Measurements from ENCODE around the gene CHADL.
"Not testable (repeated sequence)": the region's sequence is repeated elsewhere in the genome, so short reads cannot be mapped to it uniquely, and the experiment has no call there.

The CHADL gene

GRCh38 chr22:41262250-41262765 lies 21.6 kb upstream of the CHADL start:
- peak overlapping the region in 1 of 2 donors; percentile 48 for H3K27ac Mint-ChIP-seq
- H3K4me3 Mint-ChIP-seq: no peak overlapping the region
- peaks cover 8% of the 10 kb centered on the region for H3K4me1 Mint-ChIP-seq
- DNase-seq (no peak), ATAC-seq (no peak)
- H3K9me3 Mint-ChIP-seq: no peaks in the 10 kb centered on the region
- H3K27me3 Mint-ChIP-seq: no peaks in the 10 kb centered on the region

- Mint-ChIP-seq H3K27me3 (no peaks in the 10 kb centered on the region), H3K4me1 (peaks cover 8% of the 10 kb centered on the region), H3K9me3 (no peaks in the 10 kb centered on the region), H3K4me3 (no peak overlapping the region), H3K27ac (no peak overlapping the region)
- ATAC-seq (no peak), DNase-seq (no peak)
Observed at GRCh38 chr22:41261541-41262249, 21.0 kb upstream of the CHADL start.

GRCh38 chr22:41260871-41261270 lies 20.1 kb upstream of the CHADL start:
- Mint-ChIP-seq H3K27ac (no peak overlapping the region), H3K4me3 (no peak overlapping the region), H3K4me1 (peaks cover 8% of the 10 kb centered on the region), H3K27me3 (no peaks in the 10 kb centered on the region), H3K9me3 (no peaks in the 10 kb centered on the region)
- ATAC-seq (no peak), DNase-seq (no peak)

- not testable (repeated sequence) for DNase-seq, ATAC-seq, H3K27me3 Mint-ChIP-seq, H3K9me3 Mint-ChIP-seq, H3K4me1 Mint-ChIP-seq, H3K27ac Mint-ChIP-seq, H3K4me3 Mint-ChIP-seq
Observed at GRCh38 chr22:41259756-41260155, 19.0 kb upstream of the CHADL start.

- Mint-ChIP-seq H3K4me1 (no peaks in the 10 kb centered on the region), H3K9me3 (no peaks in the 10 kb centered on the region), H3K27me3 (no peaks in the 10 kb centered on the region), H3K4me3 (no peak overlapping the region), H3K27ac (peak overlapping the region in 1 of 2 donors; percentile 85)
- no peak for DNase-seq
- peak; percentile 12 for ATAC-seq
Observed at GRCh38 chr22:41257696-41258095, 17.0 kb upstream of the CHADL start.

GRCh38 chr22:41256254-41257253 lies 15.8 kb upstream of the CHADL start:
- DNase-seq (no peak), ATAC-seq (no peak)
- Mint-ChIP-seq H3K9me3 (no peaks in the 10 kb centered on the region), H3K4me1 (no peaks in the 10 kb centered on the region), H3K4me3 (no peak overlapping the region), H3K27me3 (no peaks in the 10 kb centered on the region), H3K27ac (peak overlapping the region; percentile 69 to 85)

GRCh38 chr22:41254230-41254629 lies 13.5 kb upstream of the CHADL start:
- ATAC-seq: no peak
- no peaks in the 10 kb centered on the region for H3K27me3 Mint-ChIP-seq

GRCh38 chr22:41252365-41252764 lies 11.6 kb upstream of the CHADL start:
- ATAC-seq (no peak), DNase-seq (no peak)
- Mint-ChIP-seq H3K27me3 (no peaks in the 10 kb centered on the region), H3K9me3 (no peaks in the 10 kb centered on the region), H3K27ac (no peak overlapping the region), H3K4me3 (no peak overlapping the region), H3K4me1 (no peaks in the 10 kb centered on the region)

More at GRCh38 chr22:41254230-41254629, 13.5 kb upstream of the CHADL start:
- DNase-seq: no peak
- Mint-ChIP-seq H3K4me1 (no peaks in the 10 kb centered on the region), H3K27ac (peak overlapping the region in 1 of 2 donors; percentile 27), H3K4me3 (no peak overlapping the region), H3K9me3 (no peaks in the 10 kb centered on the region)

- Mint-ChIP-seq H3K4me3 (no peak overlapping the region), H3K27me3 (no peaks in the 10 kb centered on the region), H3K4me1 (no peaks in the 10 kb centered on the region), H3K27ac (no peak overlapping the region), H3K9me3 (no peaks in the 10 kb centered on the region)
- ATAC-seq: no peak
- no peak for DNase-seq
Observed at GRCh38 chr22:41250127-41250526, 9.4 kb upstream of the CHADL start.

GRCh38 chr22:41249442-41249841 lies 8.7 kb upstream of the CHADL start:
- Mint-ChIP-seq H3K4me1 (no peaks in the 10 kb centered on the region), H3K27me3 (no peaks in the 10 kb centered on the region), H3K9me3 (no peaks in the 10 kb centered on the region), H3K4me3 (no peak overlapping the region), H3K27ac (no peak overlapping the region)
- ATAC-seq (no peak), DNase-seq (no peak)

GRCh38 chr22:41248758-41249157 lies 8.0 kb upstream of the CHADL start:
- Mint-ChIP-seq H3K27ac (peak overlapping the region in 1 of 2 donors; percentile 67), H3K9me3 (no peaks in the 10 kb centered on the region), H3K4me3 (no peak overlapping the region), H3K27me3 (no peaks in the 10 kb centered on the region), H3K4me1 (no peaks in the 10 kb centered on the region)
- ATAC-seq (no peak), DNase-seq (no peak)

GRCh38 chr22:41248314-41248713 lies 7.6 kb upstream of the CHADL start:
- ATAC-seq: no peak
- no peaks in the 10 kb centered on the region for H3K4me1 Mint-ChIP-seq
- no peak for DNase-seq
- no peaks in the 10 kb centered on the region for H3K27me3 Mint-ChIP-seq
- no peaks in the 10 kb centered on the region for H3K9me3 Mint-ChIP-seq
- peak overlapping the region in 1 of 2 donors; percentile 67 for H3K27ac Mint-ChIP-seq
- H3K4me3 Mint-ChIP-seq: no peak overlapping the region

GRCh38 chr22:41247703-41248102 lies 7.0 kb upstream of the CHADL start:
- no peak for DNase-seq
- no peak overlapping the region for H3K4me3 Mint-ChIP-seq
- H3K27me3 Mint-ChIP-seq: no peaks in the 10 kb centered on the region
- H3K4me1 Mint-ChIP-seq: no peaks in the 10 kb centered on the region
- H3K9me3 Mint-ChIP-seq: no peaks in the 10 kb centered on the region
- no peak overlapping the region for H3K27ac Mint-ChIP-seq
- no peak for ATAC-seq

GRCh38 chr22:41245917-41246499 lies 5.3 kb upstream of the CHADL start:
- H3K4me1 Mint-ChIP-seq: no peaks in the 10 kb centered on the region
- DNase-seq: no peak
- H3K27ac Mint-ChIP-seq: peak overlapping the region in 1 of 2 donors; percentile 71
- H3K27me3 Mint-ChIP-seq: no peaks in the 10 kb centered on the region
- no peak overlapping the region for H3K4me3 Mint-ChIP-seq
- no peaks in the 10 kb centered on the region for H3K9me3 Mint-ChIP-seq
- peak; percentile 14 for ATAC-seq

- Mint-ChIP-seq H3K27ac (peak overlapping the region in 1 of 2 donors; percentile 19), H3K4me3 (no peak overlapping the region), H3K27me3 (no peaks in the 10 kb centered on the region), H3K4me1 (peaks cover 6% of the 10 kb centered on the region), H3K9me3 (no peaks in the 10 kb centered on the region)
- DNase-seq (no peak), ATAC-seq (no peak)
Observed at GRCh38 chr22:41243361-41243760, 2.6 kb upstream of the CHADL start.
